ENCODE data around the gene CIC. TPM values are rescaled to one million over a fixed set of nuclear protein-coding genes. Genes with fewer than 3 reads are reported as not detected.
A peak's percentile ranks its signal among the peaks of the same experiment; 100 is the strongest.

Gene CIC
- total and polyA plus RNA-seq, 9 of the 15 experiments (the other 6 are each of a cell fraction or from before 2014, with no cell fraction given) = 0.07 to 44.7 (median 8.6) TPM

- TF ChIP-seq YY1 (IDR thresholded peaks at IDR 0.05; ENCODE audit: borderline replicate concordance in 1 of 3, control insufficient read depth in 1 of 3, extremely low read depth in 1 of 3, insufficient read depth in 3 of 3, insufficient read length in 1 of 3, insufficient replicate concordance in 2 of 3, low read depth in 1 of 3, low read length in 2 of 3) (peak in 2 of 3 experiments; percentile 13 to 44), TOE1 (IDR thresholded peaks at IDR 0.05; ENCODE audit: borderline replicate concordance) (0 out of 2 replicates have a peak, but pooled peaks have one; percentile 12), TOE1 (CRISPR knock-in tag; IDR thresholded peaks at IDR 0.05; ENCODE audit: borderline replicate concordance, low read depth) (no peak), SOX6 (IDR thresholded peaks at IDR 0.05) (0 out of 2 replicates have a peak, but pooled peaks have one; percentile 32), ZNF696 (CRISPR knock-in tag; conservative IDR thresholded peaks at IDR 0.05) (no peak), ZNF263 (CRISPR knock-in tag; IDR thresholded peaks at IDR 0.05; ENCODE audit: borderline replicate concordance) (peak; percentile 88), CREB3L1 (IDR thresholded peaks at IDR 0.05; ENCODE audit: borderline replicate concordance, low read depth) (peak; percentile 83; the same call in 1 of the 2 replicates), MYNN (IDR thresholded peaks at IDR 0.05) (no peak), MYNN (CRISPR knock-in tag; IDR thresholded peaks at IDR 0.05) (no peak), HCFC1 (IDR thresholded peaks at IDR 0.05; ENCODE audit: low read depth, low read length) (peak; percentile 69), EP400 (IDR thresholded peaks at IDR 0.05) (peak; percentile 55; the same call in 1 of the 2 replicates), KLF13 (tag; IDR thresholded peaks at IDR 0.05; ENCODE audit: borderline replicate concordance, low read depth) (peak; percentile 69; the same call in 1 of the 2 replicates), ETV6 (IDR thresholded peaks at IDR 0.05; ENCODE audit: borderline replicate concordance in 1 of 2, low read depth in 2 of 2, low read length in 1 of 2) (no peak), ETV6 (CRISPR knock-in tag; IDR thresholded peaks at IDR 0.05; ENCODE audit: borderline replicate concordance) (0 out of 2 replicates have a peak, but pooled peaks have one; percentile 26), CBX3 (IDR thresholded peaks at IDR 0.05; ENCODE audit: borderline replicate concordance in 1 of 2, low read length in 2 of 2) (no peak; a peak in 1 of 3 replicates), ATF7 (IDR thresholded peaks at IDR 0.05) (peak; percentile 81), ETS2 (tag; IDR thresholded peaks at IDR 0.05; ENCODE audit: borderline replicate concordance, poor library complexity, severe bottlenecking) (no peak), ELK1 (CRISPR knock-in tag; IDR thresholded peaks at IDR 0.05) (0 out of 2 replicates have a peak, but pooled peaks have one; percentile 67), U2AF1 (optimal IDR thresholded peaks at IDR 0.05; ENCODE audit: low read depth, low read length) (no peak), POU5F1 (IDR thresholded peaks at IDR 0.05; ENCODE audit: borderline replicate concordance, low read depth, low read length, partially characterized antibody) (no peak), ZNF384 (IDR thresholded peaks at IDR 0.05; ENCODE audit: low read depth, low read length) (no peak), TAF9B (IDR thresholded peaks at IDR 0.05; ENCODE audit: partially characterized antibody) (peak; percentile 74), SMARCA5 (IDR thresholded peaks at IDR 0.05) (no peak), CBFB (CRISPR knock-in tag; IDR thresholded peaks at IDR 0.05) (peak; percentile 72; the same call in 1 of the 2 replicates)
These were observed 56.4 kb downstream of the CIC start, which contains the start of gene MEGF8 (continued) for GRCh38 chr19:42325308-42325895.
